Measurements from ENCODE around the gene ANKFY1.

- TF ChIP-seq EZH2 (IDR thresholded peaks at IDR 0.05; ENCODE audit: borderline replicate concordance): no peak
- no peak for TF ChIP-seq CTCF (IDR thresholded peaks at IDR 0.05; ENCODE audit: poor library complexity)
Measured at GRCh38 chr17:4221163-4221562, 42.6 kb downstream of the ANKFY1 start.

Measured in hepatocyte (in vitro differentiated cells).